ENCODE measurements around the gene PHYH.

PHYH gene

DNA sequence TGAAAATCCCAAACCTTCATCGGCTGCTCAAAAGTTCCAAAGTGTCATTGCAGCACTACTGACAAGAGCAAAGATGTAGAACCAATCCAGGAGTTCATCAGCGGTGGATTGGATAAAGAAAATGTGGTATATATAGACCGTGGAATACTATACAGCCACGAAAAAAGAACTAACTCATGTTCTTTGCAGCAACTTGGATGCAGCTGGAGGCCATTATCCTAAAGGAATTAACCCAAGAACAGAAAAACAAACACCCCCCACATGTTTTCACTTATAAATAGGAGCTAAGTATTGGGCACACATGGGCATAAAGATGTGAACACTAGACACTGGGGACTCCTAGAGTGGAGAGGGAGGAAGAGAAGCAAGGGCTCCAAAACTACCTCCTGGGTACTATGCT lies 31.6 kb downstream of the PHYH start:
- H3K4me2 ChIP-seq (ENCODE audit: low read length, poor library complexity, severe bottlenecking): no peak overlapping the region
- no peak overlapping the region for H3K18ac ChIP-seq (ENCODE audit: low read depth in 1 of 2, low read length in 2 of 2)
- no peak overlapping the region for H2BK15ac ChIP-seq (ENCODE audit: low read depth, poor library complexity, severe bottlenecking)
- H2AK5ac ChIP-seq (ENCODE audit: low read length, severe bottlenecking): no peak overlapping the region
- no peak overlapping the region for H3K27ac ChIP-seq (ENCODE audit: low read length, poor library complexity, severe bottlenecking)
- H2BK120ac ChIP-seq (ENCODE audit: low read depth, low read length): no peak overlapping the region
- H3K4ac ChIP-seq (ENCODE audit: low read depth in 1 of 2, low read length in 2 of 2): no peak overlapping the region
- H3K23ac ChIP-seq (ENCODE audit: low read length in 2 of 2): no peak overlapping the region
- H2AFZ ChIP-seq (ENCODE audit: low read depth, low read length): no peak overlapping the region
- H3K4me1 ChIP-seq (ENCODE audit: control insufficient read depth, insufficient read depth, low read depth, low read length): peaks cover 2% of the 10 kb centered on the region
- H3K79me1 ChIP-seq (replicated peaks; ENCODE audit: low read length, poor library complexity, severe bottlenecking): no peaks in the 10 kb centered on the region
- H4K8ac ChIP-seq (ENCODE audit: low read length): no peak overlapping the region
- H3K27me3 ChIP-seq (ENCODE audit: control insufficient read depth in 1 of 2, insufficient read depth in 1 of 2, low read length in 2 of 2): peaks cover 17 to 29% of the 10 kb centered on the region in 2 experiments
- no peak overlapping the region for H4K91ac ChIP-seq (ENCODE audit: low read length)
- no peaks in the 10 kb centered on the region for H3K9me3 ChIP-seq (ENCODE audit: control insufficient read depth, low read length)
- H2BK5ac ChIP-seq (ENCODE audit: low read depth, low read length, poor library complexity, severe bottlenecking): no peak overlapping the region
- no peak overlapping the region for H3K4me3 ChIP-seq (ENCODE audit: insufficient read depth in 1 of 2, low read depth in 1 of 2, low read length in 2 of 2)
- no peaks in the 10 kb centered on the region for H3K36me3 ChIP-seq (ENCODE audit: control insufficient read depth in 1 of 2, insufficient read depth in 2 of 2, low read depth in 1 of 2, low read length in 2 of 2)
- WGBS: 93% methylated on average over 1 of the region's 4 CpGs
- H2BK12ac ChIP-seq (ENCODE audit: low read length in 2 of 2): no peak overlapping the region
- no peak overlapping the region for H3K14ac ChIP-seq (ENCODE audit: low read length in 2 of 2)
- no peak for DNase-seq
- H3K9ac ChIP-seq (ENCODE audit: low read length): no peak overlapping the region

DNA sequence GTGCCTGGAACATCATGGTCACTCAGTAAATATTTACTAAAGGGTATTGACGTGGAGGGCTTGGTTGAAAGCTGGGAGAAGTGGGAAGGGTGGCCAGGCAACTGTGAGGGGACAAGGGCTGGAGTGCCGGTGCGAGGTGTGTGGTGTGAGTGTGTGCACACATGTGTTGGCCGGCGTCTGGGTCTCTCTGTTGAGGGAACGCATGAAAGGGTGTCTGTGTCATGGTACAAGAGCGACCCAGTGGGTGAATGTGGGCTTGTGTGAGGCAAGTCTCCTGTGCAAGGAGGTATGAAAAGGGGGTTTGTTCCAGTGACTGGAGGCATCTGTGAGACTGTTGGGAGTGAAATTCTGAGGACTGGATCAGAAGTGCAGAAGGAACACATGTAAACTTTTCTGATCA lies 36.3 kb downstream of the PHYH start:
- Histone ChIP-seq H3K79me1 (replicated peaks; ENCODE audit: low read length, poor library complexity, severe bottlenecking) (no peaks in the 10 kb centered on the region), H3K27ac (ENCODE audit: low read length, poor library complexity, severe bottlenecking) (no peak overlapping the region), H2BK12ac (ENCODE audit: low read length in 2 of 2) (no peak overlapping the region), H3K27me3 (ENCODE audit: control insufficient read depth in 1 of 2, insufficient read depth in 1 of 2, low read length in 2 of 2) (peaks cover 24 to 36% of the 10 kb centered on the region in 2 experiments), H3K23ac (ENCODE audit: low read length in 2 of 2) (no peak overlapping the region), H3K4me2 (ENCODE audit: low read length, poor library complexity, severe bottlenecking) (no peak overlapping the region), H3K9me3 (ENCODE audit: control insufficient read depth, low read length) (peaks cover 4% of the 10 kb centered on the region), H2BK5ac (ENCODE audit: low read depth, low read length, poor library complexity, severe bottlenecking) (no peak overlapping the region), H3K4ac (ENCODE audit: low read depth in 1 of 2, low read length in 2 of 2) (no peak overlapping the region), H3K14ac (ENCODE audit: low read length in 2 of 2) (no peak overlapping the region), H2BK120ac (ENCODE audit: low read depth, low read length) (no peak overlapping the region), H3K4me3 (ENCODE audit: insufficient read depth in 1 of 2, low read depth in 1 of 2, low read length in 2 of 2) (no peak overlapping the region), H2AK5ac (ENCODE audit: low read length, severe bottlenecking) (no peak overlapping the region), H2AFZ (ENCODE audit: low read depth, low read length) (no peak overlapping the region), H3K36me3 (ENCODE audit: control insufficient read depth in 1 of 2, insufficient read depth in 2 of 2, low read depth in 1 of 2, low read length in 2 of 2) (no peaks in the 10 kb centered on the region), H4K91ac (ENCODE audit: low read length) (no peak overlapping the region), H2BK15ac (ENCODE audit: low read depth, poor library complexity, severe bottlenecking) (no peak overlapping the region), H3K4me1 (ENCODE audit: control insufficient read depth, insufficient read depth, low read depth, low read length) (no peaks in the 10 kb centered on the region), H3K9ac (ENCODE audit: low read length) (no peak overlapping the region), H3K18ac (ENCODE audit: low read depth in 1 of 2, low read length in 2 of 2) (no peak overlapping the region), H4K8ac (ENCODE audit: low read length) (no peak overlapping the region)
- 83% methylated on average over 7 of the region's 7 CpGs for WGBS
- no peak for DNase-seq

DNA sequence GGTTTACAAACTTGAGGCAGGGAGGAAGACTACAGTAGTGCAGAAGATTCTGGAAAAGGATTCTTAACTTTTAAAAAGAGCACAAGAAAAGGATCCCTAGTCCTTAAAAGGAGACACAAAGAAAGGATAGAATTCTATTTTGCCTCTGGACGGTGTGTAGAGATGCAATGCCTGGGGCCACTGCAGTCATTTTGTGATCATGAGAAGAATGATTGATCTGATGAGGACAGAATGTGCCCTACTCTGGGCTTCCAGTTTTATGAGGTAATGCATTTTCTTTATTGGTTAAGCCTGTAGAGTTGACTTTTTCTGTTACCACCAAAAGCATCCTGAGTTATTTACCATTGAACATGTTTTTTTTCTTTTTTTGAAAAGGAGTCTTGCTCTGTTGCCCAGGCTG lies 37.4 kb downstream of the PHYH start:
- Histone ChIP-seq H3K36me3 (ENCODE audit: control insufficient read depth in 1 of 2, insufficient read depth in 2 of 2, low read depth in 1 of 2, low read length in 2 of 2) (no peaks in the 10 kb centered on the region), H3K4ac (ENCODE audit: low read depth in 1 of 2, low read length in 2 of 2) (no peak overlapping the region), H3K9me3 (ENCODE audit: control insufficient read depth, low read length) (peaks cover 4% of the 10 kb centered on the region), H3K4me3 (ENCODE audit: insufficient read depth in 1 of 2, low read depth in 1 of 2, low read length in 2 of 2) (no peak overlapping the region), H2AK5ac (ENCODE audit: low read length, severe bottlenecking) (no peak overlapping the region), H3K4me2 (ENCODE audit: low read length, poor library complexity, severe bottlenecking) (no peak overlapping the region), H3K18ac (ENCODE audit: low read depth in 1 of 2, low read length in 2 of 2) (no peak overlapping the region), H3K79me1 (replicated peaks; ENCODE audit: low read length, poor library complexity, severe bottlenecking) (no peaks in the 10 kb centered on the region), H2BK12ac (ENCODE audit: low read length in 2 of 2) (no peak overlapping the region), H3K9ac (ENCODE audit: low read length) (no peak overlapping the region), H3K27ac (ENCODE audit: low read length, poor library complexity, severe bottlenecking) (no peak overlapping the region), H2BK15ac (ENCODE audit: low read depth, poor library complexity, severe bottlenecking) (no peak overlapping the region), H2BK5ac (ENCODE audit: low read depth, low read length, poor library complexity, severe bottlenecking) (no peak overlapping the region), H3K23ac (ENCODE audit: low read length in 2 of 2) (no peak overlapping the region), H2AFZ (ENCODE audit: low read depth, low read length) (no peak overlapping the region), H2BK120ac (ENCODE audit: low read depth, low read length) (no peak overlapping the region), H3K4me1 (ENCODE audit: control insufficient read depth, insufficient read depth, low read depth, low read length) (no peaks in the 10 kb centered on the region), H4K91ac (ENCODE audit: low read length) (no peak overlapping the region), H3K27me3 (ENCODE audit: control insufficient read depth in 1 of 2, insufficient read depth in 1 of 2, low read length in 2 of 2) (peaks cover 18 to 30% of the 10 kb centered on the region in 2 experiments), H3K14ac (ENCODE audit: low read length in 2 of 2) (no peak overlapping the region), H4K8ac (ENCODE audit: low read length) (no peak overlapping the region)
- no peak for DNase-seq
- 88% methylated on average over 1 of the region's 1 CpG for WGBS

DNA sequence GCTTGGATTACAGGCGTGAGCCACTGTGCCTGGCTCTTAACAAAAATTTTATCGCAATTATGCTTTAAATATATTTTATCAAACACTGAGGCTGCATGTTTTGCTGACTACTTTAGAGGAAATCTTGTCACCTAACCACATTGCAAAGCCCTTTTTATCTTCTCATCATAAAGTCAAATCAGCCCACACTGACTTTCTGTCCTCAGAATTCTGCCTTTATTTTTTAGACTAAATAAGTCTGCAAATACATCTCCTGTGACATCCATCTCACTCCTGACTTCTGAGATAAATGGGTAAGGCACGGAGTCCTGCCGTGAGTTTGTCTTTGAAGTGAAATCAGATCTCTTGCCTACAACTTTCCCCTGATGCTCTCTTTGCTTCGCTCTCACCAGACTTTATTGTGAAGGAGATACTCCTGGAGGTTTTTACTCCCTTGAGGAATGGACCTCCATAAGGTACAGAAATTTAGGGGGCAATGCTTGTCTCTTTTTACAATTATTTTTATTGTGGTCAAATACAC lies 42.2 kb downstream of the PHYH start:
- Histone ChIP-seq H3K4me1 (ENCODE audit: control insufficient read depth, insufficient read depth, low read depth, low read length) (no peaks in the 10 kb centered on the region), H3K4me2 (ENCODE audit: low read length, poor library complexity, severe bottlenecking) (no peak overlapping the region), H3K4me3 (ENCODE audit: insufficient read depth in 1 of 2, low read depth in 1 of 2, low read length in 2 of 2) (no peak overlapping the region), H3K36me3 (ENCODE audit: control insufficient read depth in 1 of 2, insufficient read depth in 2 of 2, low read depth in 1 of 2, low read length in 2 of 2) (no peaks in the 10 kb centered on the region), H2BK120ac (ENCODE audit: low read depth, low read length) (no peak overlapping the region), H3K23ac (ENCODE audit: low read length in 2 of 2) (no peak overlapping the region), H4K8ac (ENCODE audit: low read length) (no peak overlapping the region), H2AFZ (ENCODE audit: low read depth, low read length) (no peak overlapping the region), H3K9me3 (ENCODE audit: control insufficient read depth, low read length) (peaks cover 4% of the 10 kb centered on the region), H3K4ac (ENCODE audit: low read depth in 1 of 2, low read length in 2 of 2) (no peak overlapping the region), H3K79me1 (replicated peaks; ENCODE audit: low read length, poor library complexity, severe bottlenecking) (no peaks in the 10 kb centered on the region), H2AK5ac (ENCODE audit: low read length, severe bottlenecking) (no peak overlapping the region), H3K27ac (ENCODE audit: low read length, poor library complexity, severe bottlenecking) (no peak overlapping the region), H3K14ac (ENCODE audit: low read length in 2 of 2) (no peak overlapping the region), H2BK15ac (ENCODE audit: low read depth, poor library complexity, severe bottlenecking) (no peak overlapping the region), H3K9ac (ENCODE audit: low read length) (no peak overlapping the region), H3K27me3 (ENCODE audit: control insufficient read depth in 1 of 2, insufficient read depth in 1 of 2, low read length in 2 of 2) (peaks cover 4 to 12% of the 10 kb centered on the region in 2 experiments), H3K18ac (ENCODE audit: low read depth in 1 of 2, low read length in 2 of 2) (no peak overlapping the region), H2BK12ac (ENCODE audit: low read length in 2 of 2) (no peak overlapping the region), H2BK5ac (ENCODE audit: low read depth, low read length, poor library complexity, severe bottlenecking) (no peak overlapping the region), H4K91ac (ENCODE audit: low read length) (no peak overlapping the region)
- 93% methylated on average over 4 of the region's 5 CpGs for WGBS
- DNase-seq: no peak
